ENCODE measurements around the gene EIF3CL. TPM values are rescaled to one million over a fixed set of nuclear protein-coding genes. Genes with fewer than 3 reads are reported as not detected.

Gene EIF3CL, protein sequence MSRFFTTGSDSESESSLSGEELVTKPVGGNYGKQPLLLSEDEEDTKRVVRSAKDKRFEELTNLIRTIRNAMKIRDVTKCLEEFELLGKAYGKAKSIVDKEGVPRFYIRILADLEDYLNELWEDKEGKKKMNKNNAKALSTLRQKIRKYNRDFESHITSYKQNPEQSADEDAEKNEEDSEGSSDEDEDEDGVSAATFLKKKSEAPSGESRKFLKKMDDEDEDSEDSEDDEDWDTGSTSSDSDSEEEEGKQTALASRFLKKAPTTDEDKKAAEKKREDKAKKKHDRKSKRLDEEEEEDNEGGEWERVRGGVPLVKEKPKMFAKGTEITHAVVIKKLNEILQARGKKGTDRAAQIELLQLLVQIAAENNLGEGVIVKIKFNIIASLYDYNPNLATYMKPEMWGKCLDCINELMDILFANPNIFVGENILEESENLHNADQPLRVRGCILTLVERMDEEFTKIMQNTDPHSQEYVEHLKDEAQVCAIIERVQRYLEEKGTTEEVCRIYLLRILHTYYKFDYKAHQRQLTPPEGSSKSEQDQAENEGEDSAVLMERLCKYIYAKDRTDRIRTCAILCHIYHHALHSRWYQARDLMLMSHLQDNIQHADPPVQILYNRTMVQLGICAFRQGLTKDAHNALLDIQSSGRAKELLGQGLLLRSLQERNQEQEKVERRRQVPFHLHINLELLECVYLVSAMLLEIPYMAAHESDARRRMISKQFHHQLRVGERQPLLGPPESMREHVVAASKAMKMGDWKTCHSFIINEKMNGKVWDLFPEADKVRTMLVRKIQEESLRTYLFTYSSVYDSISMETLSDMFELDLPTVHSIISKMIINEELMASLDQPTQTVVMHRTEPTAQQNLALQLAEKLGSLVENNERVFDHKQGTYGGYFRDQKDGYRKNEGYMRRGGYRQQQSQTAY
- 50.0 to 118 TPM (median 72.1 TPM) in 5 replicates for total RNA-seq (2022; extraction: Qiagen RNA extraction; ENCODE audit: low read depth)

DNA sequence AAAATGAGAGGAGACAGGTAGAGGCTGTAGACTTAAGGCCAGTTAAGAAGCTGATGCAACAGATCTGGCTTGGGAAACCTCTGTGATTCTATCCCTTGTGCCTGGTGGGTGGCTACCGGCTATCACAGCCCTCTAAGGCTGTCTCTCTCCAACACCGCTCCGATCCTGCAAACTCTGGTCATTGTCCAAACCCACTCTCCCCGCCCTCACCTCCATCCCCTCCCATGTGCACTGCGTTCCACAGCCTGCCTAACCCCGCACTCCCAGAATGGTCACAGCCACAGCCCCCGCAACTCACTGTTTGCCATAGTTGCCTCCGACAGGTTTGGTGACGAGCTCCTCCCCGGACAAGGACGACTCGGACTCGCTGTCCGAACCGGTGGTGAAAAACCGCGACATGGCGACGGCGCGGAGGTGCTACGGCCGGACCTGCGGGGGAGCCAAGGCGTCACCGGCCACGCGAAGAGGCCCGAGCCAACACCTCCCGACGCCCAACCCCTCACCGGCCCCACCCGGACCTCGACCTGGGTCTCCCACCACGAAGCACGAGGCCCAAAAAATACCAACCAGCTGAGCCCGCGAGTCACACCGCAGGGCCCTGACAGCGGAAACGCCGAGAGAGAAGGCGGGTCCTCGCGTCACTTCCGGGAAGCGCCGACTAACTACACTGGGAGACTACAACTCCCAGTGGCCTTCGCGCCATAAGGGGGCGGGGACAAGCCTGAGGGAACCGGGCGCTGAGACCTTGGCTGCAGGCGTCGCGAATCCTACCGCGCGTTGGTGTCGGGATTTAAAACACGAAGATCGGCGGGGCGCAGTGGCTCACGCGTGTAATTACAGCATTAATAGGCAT is at the start of gene EIF3CL:
Gene EIF3CL, minus strand, starts transcription at position 622 of the 853 bp plus-strand sequence. Its CDS starts 223 bp downstream, at position 399.

DNA sequence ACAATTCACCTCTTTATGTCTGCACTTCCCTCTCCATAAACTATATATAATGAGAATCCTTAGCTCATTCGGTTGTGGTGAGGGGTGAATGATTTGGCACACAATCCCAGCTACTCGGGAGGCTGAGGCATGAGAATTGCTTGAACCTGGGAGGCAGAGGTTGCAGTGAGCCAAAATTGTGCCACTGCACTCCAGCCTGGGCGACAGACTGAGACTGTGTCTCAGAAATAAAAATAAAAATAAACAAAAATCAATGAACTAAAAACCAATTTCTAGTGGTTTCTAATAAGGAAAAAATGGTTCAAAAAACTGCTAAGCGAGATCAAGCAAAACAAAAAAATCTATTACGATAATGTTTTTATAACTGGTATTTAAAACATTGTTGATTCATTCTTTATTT is 40.2 kb downstream of the EIF3CL start, which contains the start of gene NPIPB6:
Gene NPIPB6, minus strand, starts transcription at position 101 of the 400 bp plus-strand sequence. CDS start 686 bp downstream, outside the sequence.

Other genes with a start within 250 kb of the EIF3CL start
- gene XPO6, start 191.9 kb downstream of the EIF3CL start, total RNA-seq (2022; extraction: Qiagen RNA extraction; ENCODE audit: low read depth) = 70.5 to 100 TPM (median 96.5 TPM) in 5 replicates
- gene SBK1, start 111.3 kb downstream of the EIF3CL start, total RNA-seq (2022; extraction: Qiagen RNA extraction; ENCODE audit: low read depth) = 0.07 to 0.44 TPM (median 0.25 TPM) in 5 replicates
- 1.6 to 2.0 TPM (median 1.9 TPM) in 5 replicates for gene NPIPB6, start 40.3 kb downstream of the EIF3CL start, total RNA-seq (2022; extraction: Qiagen RNA extraction; ENCODE audit: low read depth)
- 0.17 to 0.51 TPM (median 0.40 TPM) in 3 of 5 replicates, not detected in the others for gene NPIPB7, start 68.5 kb upstream of the EIF3CL start, total RNA-seq (2022; extraction: Qiagen RNA extraction; ENCODE audit: low read depth)
- 21.5 to 36.4 TPM (median 28.3 TPM) in 5 replicates for gene CLN3, start 88.2 kb upstream of the EIF3CL start, total RNA-seq (2022; extraction: Qiagen RNA extraction; ENCODE audit: low read depth)
- gene APOBR, start 90.8 kb upstream of the EIF3CL start, total RNA-seq (2022; extraction: Qiagen RNA extraction; ENCODE audit: low read depth) = 0.06 to 0.10 TPM (median 0.07 TPM) in 5 replicates
- gene IL27, start 103.0 kb upstream of the EIF3CL start, total RNA-seq (2022; extraction: Qiagen RNA extraction; ENCODE audit: low read depth) = not detected in 5 replicates
- 10.7 to 28.8 TPM (median 16.5 TPM) in 5 replicates for gene NUPR1, start 135.1 kb upstream of the EIF3CL start, total RNA-seq (2022; extraction: Qiagen RNA extraction; ENCODE audit: low read depth)
- gene SGF29, start 150.1 kb upstream of the EIF3CL start, total RNA-seq (2022; extraction: Qiagen RNA extraction; ENCODE audit: low read depth) = 20.7 to 26.1 TPM (median 21.3 TPM) in 5 replicates
- 0.08 TPM in 1 of 5 replicates, not detected in the others for gene SULT1A2, start 193.2 kb upstream of the EIF3CL start, total RNA-seq (2022; extraction: Qiagen RNA extraction; ENCODE audit: low read depth)
- 4.2 to 6.7 TPM (median 5.5 TPM) in 5 replicates for gene SULT1A1, start 206.2 kb upstream of the EIF3CL start, total RNA-seq (2022; extraction: Qiagen RNA extraction; ENCODE audit: low read depth)
- gene NPIPB8, start 234.2 kb upstream of the EIF3CL start, total RNA-seq (2022; extraction: Qiagen RNA extraction; ENCODE audit: low read depth) = not detected in 5 replicates

Data from A549 treated with RU486 at 1 μM for 4 hours (cell line).